Measurements from ENCODE around the gene ZFHX3.

ZFHX3 gene

DNA sequence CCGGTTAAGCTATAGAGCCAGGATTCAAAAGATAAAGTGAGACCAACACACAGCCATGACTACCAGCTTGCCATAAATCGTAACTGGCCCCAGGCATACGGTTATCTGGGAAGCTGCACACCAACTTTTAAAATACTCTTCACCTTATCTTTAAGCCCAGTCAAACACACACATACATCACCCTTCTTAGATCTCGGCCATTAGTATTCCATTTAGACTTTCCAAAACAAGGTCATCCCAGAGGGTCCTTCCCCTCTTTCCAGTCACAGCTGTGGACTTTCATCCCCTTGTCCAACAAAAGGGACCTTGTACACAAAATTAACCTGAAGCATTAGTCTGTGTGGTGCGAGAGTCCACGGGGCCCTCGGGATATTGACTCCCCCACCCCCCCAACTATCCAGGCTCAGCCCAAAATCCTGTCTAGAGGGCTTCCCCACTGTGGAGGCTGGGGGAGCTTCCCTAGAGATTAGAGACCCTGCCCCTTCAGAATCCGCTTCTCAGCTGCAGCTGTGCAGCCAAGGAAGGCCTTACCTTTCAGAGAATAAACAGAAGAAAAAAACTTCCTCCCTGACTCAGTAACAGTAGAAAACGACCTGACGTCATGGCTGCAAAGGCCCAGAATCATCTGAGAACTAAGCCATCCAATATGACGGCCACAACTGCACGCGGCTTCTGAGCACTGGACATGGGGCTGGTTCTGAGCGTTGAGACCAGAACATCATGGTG is 9.9 kb downstream of the ZFHX3 start:
- DNase-seq (ENCODE audit: low read depth) = no peak

DNA sequence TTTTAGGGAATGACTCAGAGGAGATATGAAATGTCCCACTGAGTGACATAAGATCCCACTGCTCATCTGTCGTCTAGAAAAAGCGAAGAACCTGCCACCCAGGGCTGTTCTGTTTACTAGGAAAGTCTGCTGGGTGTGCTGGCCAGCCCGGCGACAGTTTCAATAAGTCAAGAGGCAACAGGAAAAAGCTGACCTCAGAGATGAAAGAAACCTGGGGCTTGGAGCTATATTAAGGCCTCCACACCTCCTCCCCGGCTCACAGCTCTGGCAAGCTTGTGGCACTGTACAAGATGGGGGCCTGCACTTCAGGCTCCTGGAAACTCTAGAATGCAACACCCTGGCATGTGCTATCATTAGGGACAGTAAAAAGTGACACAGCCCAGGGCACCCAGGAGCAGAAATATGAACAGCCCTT is 10.6 kb downstream of the ZFHX3 start:
- no peak for DNase-seq (ENCODE audit: low read depth)

DNA sequence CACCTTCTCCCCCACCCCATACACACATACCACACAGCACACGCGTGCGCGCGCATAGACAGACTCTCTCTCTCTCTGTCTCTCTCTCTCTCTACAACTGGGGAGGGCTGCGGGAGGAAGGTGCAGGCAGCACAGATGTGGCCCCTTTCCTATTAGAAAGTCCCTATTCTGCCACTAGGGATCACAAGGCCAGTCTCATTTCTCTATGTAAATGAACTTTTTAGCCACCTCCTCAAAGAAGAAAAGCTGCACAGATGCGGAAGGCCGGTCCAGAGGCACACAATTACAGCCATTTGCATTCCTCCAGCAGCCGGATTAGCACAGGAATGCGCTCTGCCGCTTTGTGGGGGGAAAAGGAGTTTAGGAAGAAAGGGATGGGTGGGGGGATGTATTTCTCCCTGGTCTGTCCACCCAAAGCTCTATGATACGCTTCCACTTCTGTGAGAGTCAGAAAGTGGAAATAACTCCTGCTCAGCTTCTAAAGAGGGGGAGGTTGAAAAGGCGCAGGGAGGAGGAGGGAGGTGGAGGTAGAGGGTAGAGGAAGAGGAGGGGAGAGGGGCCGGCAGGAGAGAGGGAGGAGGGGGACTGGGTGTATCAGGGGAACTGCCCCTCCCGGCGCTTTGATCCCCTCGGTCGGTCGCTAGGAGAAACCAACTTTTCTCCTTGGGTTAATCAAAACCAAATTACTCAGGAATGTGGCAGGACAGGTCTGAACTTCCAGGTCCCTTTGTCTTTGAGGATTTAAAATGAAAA is 11.7 kb downstream of the ZFHX3 start:
- DNase-seq (ENCODE audit: low read depth) = no peak

DNA sequence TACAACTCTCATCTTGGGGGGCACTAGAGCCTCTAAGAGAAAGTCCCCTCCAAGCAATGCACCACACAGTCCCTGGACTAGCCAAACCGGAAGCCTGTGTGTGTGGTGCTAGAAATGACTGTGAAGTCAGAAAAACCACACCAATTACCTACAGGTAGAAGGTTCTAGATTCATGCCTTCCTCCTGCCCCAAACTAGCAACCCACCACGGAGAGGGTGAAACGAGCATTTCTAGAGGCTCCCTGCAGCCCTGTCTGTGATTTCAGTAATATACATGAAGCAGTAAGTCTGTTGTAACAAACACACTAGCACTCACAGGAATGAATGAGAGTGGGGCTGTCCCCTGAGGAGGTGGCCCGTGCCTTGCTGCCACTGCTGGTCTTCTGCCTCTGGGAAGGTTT is 13.6 kb downstream of the ZFHX3 start:
- no peak for DNase-seq (ENCODE audit: low read depth)

DNA sequence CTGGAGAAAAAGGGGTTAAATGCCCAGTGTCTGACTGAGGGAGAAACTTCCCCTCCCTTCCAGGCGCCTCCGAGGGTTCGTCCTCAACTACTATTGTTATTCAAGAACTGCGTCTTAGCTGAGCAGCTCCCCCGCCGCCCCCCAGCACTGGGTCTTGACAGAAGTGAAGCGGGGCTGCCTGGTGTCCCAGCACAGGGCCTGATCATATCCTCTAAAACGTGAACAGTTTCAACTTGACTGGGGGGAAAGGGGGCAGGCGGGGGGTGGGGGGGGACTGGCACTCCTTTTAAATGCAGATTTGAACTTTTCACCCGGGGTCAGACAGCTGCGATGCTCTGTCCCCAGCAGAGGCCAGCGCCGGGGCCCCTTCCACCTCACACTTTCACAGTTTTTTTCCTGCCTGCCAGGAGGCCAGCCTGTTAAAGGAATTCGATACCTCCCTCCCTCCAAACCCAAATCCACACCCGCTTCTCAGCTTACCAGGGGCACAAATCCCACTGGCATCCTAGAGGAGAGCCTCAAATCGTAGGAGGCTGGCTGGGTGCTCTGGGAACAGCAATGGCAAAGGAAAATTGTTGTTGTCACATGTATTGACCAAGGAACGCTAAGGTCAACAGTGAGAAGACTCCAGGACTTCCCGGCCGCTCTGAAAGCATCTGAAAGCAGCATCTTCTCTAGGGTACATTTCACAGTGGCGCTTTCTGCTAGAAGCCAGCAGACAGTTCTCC is 14.5 kb downstream of the ZFHX3 start:
- DNase-seq (ENCODE audit: low read depth) = no peak

DNA sequence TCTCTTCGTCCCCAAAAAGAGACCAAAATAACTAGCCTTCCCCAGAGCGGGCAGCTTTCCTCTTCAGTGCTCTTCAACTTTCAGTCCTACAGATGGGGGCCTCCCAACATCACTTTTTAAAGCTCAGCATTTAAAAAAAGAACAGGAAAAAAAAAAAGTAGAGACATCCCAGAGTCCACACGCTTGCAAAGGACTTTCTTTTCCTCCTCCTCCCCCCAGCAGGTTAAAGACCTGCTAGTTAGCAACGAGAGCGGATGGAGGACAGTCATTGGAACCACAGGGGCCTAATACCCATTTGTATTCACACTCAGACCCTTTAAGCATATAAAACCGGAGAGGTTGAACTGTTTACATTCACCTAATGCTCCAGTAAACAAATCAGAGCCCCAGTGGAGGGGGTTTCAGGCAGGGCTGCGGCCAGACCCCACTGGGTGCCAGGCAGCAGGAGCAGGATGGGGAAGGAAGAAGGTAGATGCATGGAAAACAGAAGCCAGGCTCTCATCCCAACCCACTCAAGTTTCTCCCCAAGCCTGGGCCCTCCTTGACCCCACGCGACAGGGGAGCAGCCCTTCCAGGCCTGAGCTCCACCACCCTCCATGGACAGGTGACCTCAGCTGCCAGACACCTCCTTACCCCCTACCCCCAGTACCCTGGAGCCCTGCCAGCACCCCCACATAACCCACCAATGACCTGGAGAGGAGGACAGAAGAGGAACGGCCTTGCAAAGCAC is 15.2 kb downstream of the ZFHX3 start:
- DNase-seq (ENCODE audit: low read depth) = no peak

DNA sequence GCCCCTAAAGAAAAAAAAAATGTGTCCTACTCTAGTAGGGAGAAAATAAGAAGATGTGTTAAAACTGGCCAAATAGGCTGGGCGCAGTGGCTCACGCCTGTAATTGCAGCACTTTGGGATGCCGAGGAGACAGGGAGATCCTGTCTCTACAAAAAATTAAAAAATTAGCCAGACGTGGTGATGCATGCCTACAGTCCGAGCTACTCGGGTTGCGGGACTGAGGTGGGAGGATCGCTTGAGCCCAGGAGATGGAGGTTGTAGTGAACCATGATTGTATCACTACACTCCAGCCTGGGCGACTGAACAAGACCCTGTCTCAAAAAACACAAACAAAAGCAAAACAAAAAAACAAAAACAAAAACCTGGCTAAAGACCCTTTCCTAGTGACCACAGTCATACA is 15.9 kb downstream of the ZFHX3 start:
- no peak for DNase-seq (ENCODE audit: low read depth)

DNA sequence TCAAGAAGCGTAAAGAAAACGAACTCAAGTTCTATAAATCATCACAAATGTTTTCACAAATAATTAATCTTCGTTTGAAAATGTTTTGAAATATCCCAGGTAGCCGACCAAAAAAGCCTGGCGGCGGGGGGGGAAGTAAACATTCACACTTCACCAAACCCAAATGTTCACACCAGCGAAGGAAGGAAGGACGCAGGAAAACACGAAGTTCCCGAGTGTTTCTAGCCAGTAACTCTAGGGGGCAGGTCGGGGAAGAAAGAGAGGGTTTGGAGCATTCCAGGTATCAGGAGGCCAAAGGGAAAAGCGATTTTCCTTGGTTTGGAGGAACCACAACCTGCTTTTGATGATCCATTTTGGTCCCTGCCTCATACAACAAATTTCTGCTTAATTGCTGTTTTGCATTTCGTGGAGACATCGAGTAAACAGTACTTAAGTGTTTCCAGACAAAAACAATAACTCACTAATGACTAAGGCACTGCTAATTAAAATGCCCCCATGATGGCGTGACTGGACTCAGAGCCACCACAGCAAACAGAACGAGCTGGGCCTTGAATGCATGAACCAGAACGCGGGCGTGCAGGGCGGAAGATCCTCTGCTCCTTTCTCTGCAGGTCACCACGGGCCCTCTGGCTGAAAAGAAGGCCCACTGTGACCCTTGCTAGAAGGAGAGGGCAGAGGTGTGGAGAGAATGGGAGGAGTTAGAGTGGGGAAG is 16.6 kb downstream of the ZFHX3 start:
- DNase-seq (ENCODE audit: low read depth) = no peak

DNA sequence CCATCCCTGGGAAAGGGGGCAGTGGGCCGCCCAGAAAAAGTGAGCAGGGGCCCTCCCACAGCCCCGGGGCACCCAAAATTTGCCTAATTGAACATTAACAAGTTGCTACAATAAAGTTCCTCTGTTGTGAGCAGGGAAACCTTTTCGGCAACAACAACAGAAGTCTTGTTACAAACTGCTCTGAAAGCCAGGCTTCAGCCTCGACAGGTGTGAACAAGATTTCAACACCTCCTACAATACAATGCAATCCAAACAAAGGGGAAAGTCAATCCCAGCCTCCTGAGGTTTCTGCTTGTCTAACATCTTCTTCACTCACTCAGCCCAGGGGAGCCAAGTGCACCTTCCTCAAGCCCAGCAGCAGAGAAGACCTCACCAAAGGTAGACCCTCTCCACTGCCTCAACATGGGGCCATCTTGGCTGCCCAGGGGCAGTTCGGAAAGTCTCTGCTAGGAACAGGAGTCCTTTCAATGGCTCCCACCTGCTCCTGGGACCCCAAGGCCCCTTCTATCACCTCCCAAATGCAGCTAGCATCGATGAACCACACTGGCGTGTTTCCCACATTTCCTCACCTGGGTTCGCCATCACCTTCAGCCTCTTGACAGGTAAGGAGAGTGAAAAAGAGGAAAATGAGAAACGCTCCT is 19.1 kb downstream of the ZFHX3 start:
- no peak for DNase-seq (ENCODE audit: low read depth)

DNA sequence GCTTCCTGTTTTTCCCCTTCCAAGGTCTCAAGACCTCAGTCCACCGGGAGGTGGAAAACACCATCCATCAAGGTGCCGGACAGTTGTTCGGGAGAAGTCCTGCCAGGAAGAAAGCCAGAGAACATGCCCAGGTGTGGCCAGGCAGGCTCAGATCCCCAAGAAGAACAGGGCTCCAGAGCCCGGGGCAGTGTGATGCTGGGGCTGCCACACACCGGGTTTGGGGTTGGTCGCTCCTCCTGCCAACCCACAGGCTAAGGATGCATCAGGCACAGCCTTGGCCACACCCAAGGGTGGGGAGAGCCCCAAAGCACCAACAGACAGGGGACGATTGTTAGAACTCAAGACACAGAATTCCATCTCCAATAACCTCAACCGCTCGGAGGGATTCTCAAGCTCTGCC is 19.7 kb downstream of the ZFHX3 start:
- DNase-seq (ENCODE audit: low read depth) = no peak

DNA sequence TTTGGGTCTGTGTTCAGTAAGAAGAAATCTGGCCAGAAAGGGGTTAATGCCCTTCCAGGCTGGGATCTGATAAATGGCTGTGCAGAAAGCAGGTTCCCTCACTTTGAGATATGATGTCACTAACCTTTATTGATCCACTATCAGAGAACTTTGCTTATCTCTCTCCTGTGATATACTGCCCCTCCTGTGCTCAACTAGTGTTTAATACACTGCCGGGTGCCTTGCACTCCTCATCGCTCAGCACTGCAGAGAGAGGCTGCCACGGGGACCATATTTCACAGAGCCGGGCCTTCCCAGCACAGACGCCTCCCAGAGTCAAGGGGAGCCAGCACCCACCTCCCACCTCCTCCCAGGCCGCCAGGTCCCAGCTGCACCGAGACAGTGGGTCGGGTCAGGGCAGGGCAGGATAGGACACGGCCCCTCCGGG is 20.2 kb downstream of the ZFHX3 start:
- no peak for DNase-seq (ENCODE audit: low read depth)

DNA sequence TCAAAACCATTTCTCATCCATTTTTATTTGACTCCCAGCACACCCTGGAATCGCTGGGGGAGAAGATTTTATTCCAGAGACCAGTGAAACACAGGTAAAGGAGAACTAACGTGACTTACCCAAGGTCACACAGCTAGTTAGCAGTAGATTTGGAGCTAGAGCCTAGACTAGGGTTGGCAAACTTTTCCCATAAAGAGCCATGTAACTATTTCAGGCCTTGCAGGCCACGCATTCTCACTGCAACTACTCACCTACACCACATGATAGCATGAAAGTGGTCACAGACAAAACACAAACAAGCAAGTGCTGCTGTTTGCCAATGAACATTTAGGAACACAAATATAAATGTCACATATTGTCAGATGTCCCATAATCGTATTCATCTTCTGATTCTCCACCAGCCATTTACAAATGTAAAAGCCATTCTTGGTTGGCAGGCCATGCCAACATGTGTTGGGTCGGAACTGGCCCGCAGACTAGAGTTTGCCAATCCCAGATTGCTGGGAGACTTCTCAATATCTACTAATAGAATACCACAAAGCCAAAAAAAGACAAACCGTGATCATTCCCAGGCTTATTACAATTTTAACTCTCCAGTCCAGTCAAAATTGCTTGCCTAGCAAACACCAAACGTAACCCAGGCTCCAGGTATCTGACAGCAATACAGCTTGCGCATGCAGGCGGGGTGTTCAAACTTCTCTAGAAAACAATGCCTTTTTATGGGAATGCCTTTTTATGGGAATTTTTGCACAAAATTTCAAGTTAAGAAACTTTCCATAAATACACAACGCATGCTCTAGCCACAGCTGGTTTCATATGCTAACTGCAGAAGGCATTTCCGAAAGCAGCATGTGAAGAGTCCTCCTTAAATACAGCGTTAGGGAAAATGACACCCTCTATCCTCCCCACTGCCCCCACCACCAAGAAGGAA is 20.9 kb downstream of the ZFHX3 start:
- DNase-seq (ENCODE audit: low read depth) = no peak

DNA sequence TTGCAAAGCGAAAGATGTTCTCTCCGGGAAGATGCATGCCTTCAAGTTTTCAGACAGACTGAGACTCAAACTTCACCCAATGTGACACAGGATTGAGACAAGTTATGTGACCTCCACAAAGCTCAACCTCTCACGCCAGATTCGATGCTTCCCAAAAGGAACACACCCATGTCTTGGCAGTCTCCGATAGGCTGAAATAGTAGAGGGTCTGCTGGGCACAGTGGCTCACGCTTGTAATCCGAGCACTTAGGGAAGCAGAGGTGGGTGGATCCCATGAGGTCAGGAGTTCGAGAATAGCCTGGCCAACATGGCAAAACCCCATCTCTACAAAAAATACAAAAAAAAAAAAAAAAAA is 22.1 kb downstream of the ZFHX3 start:
- no peak for DNase-seq (ENCODE audit: low read depth)

DNA sequence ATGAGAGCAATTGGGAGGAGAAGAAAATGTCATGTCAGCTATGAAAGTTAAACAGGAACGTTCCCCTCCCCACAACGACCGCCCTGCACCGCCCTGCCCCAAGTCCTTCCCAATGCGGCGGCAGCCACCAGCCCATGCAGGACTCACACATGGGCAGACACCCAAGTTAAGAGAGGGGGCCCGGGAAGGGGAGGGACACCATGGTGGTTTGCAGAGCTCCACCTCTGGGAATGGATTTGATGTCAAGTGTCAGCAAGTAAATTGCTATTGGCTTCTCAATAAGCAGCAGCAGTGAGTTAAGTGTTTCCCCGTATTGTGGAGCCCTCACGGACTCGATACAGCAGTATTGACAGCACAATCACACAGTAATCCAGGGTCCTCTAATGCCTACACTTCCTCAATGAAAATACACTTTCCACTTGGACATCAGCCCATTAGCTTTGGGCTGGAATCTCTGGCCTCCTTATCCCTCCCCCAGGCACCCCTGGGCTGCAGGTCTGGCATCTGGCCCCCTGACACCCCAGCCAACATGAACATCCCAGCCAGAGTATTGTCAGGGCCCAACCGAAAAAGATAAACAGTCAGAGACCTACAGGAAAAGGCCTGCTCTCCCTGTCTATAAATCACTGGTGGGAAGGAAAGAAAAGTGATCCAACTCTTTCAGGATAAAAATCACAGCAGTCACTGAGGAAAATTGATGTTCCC is 22.6 kb downstream of the ZFHX3 start:
- DNase-seq (ENCODE audit: low read depth) = no peak

DNA sequence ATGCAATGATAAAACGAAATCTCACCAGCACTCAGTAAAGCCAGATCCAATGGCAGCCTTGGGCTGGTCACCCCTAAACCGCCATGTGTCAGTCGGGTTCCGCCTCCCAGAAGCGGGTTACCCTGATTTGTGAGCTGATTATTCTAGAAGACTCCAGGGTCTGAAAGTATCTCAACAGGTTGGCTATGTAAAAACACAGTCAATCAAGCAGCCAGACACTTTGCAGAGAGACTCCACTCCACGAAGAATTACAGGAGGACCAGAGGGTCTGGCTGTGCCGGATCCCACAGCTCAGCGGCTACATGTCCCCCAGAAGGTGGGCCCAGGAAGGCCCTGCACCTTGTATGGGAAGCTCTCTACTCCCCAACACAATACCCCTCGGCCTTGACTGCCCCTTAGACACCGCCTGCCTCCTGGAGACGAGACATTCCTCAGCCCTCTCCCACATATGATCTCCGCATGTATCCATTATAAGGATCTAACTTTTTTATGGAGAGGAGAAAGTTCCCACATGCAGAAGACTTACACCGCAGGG is 23.3 kb downstream of the ZFHX3 start:
- DNase-seq (ENCODE audit: low read depth) = no peak

DNA sequence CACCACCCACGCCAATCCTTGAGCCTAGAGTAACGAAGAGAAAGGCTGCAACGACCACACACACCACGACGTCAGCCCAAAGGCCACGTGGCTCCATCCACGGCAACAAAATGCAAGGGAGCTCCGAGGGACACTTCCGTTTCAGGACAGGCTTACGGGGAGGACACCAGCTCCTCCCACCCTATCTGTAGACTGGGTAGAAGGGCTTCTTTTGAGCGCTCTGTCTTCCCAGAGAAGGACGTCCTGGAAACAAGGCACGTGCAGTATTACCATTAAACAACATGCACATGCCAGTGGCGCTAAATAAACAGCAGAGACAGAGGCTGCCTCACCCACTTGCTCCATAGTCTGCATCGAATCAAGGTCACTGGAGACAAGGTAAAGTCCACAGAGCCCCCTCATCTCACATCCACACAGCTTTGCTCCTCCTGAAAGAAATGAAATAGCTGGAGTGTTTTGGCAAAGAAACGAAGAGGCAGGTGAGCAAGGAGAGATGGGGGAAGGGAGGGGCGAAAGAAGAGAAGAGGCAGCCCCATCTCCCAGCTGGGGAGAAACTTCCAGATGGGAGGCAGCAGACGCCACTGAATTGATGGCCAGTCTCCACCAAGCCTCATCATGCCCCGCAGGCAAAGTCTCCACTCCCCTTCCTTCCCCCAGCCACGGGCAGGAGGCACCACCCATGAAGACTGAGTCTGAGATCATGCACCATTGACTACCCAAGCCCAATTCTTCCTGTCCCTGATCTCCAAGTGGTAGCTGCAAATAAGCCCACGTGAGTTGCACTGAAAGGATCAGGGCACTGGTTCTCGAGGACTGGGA is 24.0 kb downstream of the ZFHX3 start:
- DNase-seq (ENCODE audit: low read depth) = no peak

DNA sequence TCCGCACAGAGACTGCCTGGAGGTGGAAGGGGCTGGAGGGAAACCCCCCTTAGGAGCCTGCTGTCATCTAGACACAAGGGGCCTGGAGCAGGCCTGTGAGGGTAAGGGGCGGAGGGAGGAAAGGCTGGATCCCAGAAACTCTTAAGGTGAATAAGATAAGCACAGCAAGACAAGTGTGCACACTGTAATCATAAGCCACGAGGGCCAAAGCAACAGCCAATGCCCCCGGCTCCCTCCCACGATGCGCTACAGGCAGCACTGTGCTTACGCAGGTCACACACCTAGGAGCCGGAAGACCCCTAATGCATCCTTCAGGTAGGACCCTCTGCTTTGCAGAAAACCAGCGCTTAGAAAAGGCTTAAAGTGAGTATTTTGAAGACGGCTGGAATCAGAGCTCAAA is 24.6 kb downstream of the ZFHX3 start:
- DNase-seq (ENCODE audit: low read depth) = no peak

DNA sequence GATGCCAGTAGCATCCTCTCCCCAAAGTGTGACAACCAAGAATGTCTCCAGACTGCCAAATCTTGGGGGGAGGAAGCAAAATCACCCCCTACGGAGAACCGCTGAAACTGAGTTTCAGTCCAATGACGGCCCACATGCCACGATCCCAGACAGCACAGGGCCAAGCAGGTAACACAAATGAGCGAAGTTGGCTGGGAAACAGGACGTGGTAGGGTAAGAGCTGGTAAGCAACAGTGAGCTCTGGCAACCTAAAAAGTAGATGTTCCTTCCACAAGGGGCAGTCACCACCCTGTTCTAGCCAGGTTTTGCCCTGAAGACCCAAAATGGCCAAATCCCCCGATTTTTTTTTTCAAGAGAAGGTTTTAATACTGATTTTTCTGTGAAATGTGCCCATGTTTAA is 25.4 kb downstream of the ZFHX3 start:
- no peak for DNase-seq (ENCODE audit: low read depth)

All from CMK (cell line).